ENCODE results near the gene VGLL1.

VGLL1 gene

GRCh38 chrX:136531951-136532350, at the start of gene VGLL1:
Gene VGLL1, plus strand, starts transcription at chrX:136532215. Its CDS starts 3,806 bp downstream, at chrX:136536021.
- no peak for FAIRE-seq

- FAIRE-seq = no peak
Observed at GRCh38 chrX:136487647-136488046, 44.4 kb upstream of the VGLL1 start, which contains the start of gene BRS3. Gene BRS3, plus strand, starts transcription at chrX:136487947. Its CDS starts 168 bp downstream, at chrX:136488115.

- FAIRE-seq = no peak
Observed at GRCh38 chrX:136488706-136489105, 43.3 kb upstream of the VGLL1 start.

GRCh38 chrX:136491832-136492231, 40.2 kb upstream of the VGLL1 start:
- no peak for FAIRE-seq

- FAIRE-seq = no peak
Observed at GRCh38 chrX:136493011-136493410, 39.0 kb upstream of the VGLL1 start.

GRCh38 chrX:136495043-136495442, 37.0 kb upstream of the VGLL1 start:
- FAIRE-seq = no peak

GRCh38 chrX:136496186-136496763, 35.7 kb upstream of the VGLL1 start:
- no peak for FAIRE-seq

GRCh38 chrX:136496764-136497555, 35.1 kb upstream of the VGLL1 start:
- peak; percentile 80 for FAIRE-seq

GRCh38 chrX:136497556-136498052, 34.4 kb upstream of the VGLL1 start, which contains the start of gene HTATSF1:
Gene HTATSF1, plus strand, starts transcription at chrX:136497592. Its CDS starts 93 bp downstream, at chrX:136497685.
- no peak for FAIRE-seq

GRCh38 chrX:136519069-136519468, 12.9 kb upstream of the VGLL1 start:
- no peak for FAIRE-seq

GRCh38 chrX:136523770-136524169, 8.2 kb upstream of the VGLL1 start:
- FAIRE-seq = no peak

GRCh38 chrX:136525738-136526606, 6.0 kb upstream of the VGLL1 start:
- FAIRE-seq = no peak

- FAIRE-seq = no peak
Observed at GRCh38 chrX:136528645-136529315, 3.2 kb upstream of the VGLL1 start.

- FAIRE-seq = no peak
Observed at GRCh38 chrX:136529795-136530194, 2.2 kb upstream of the VGLL1 start.

- no peak for FAIRE-seq
Observed at GRCh38 chrX:136534131-136534530, 2.1 kb downstream of the VGLL1 start.

GRCh38 chrX:136538811-136539210, 6.8 kb downstream of the VGLL1 start:
- FAIRE-seq = no peak

- no peak for FAIRE-seq
Observed at GRCh38 chrX:136540226-136540625, 8.2 kb downstream of the VGLL1 start.

GRCh38 chrX:136541294-136541693, 9.3 kb downstream of the VGLL1 start:
- FAIRE-seq = no peak

GRCh38 chrX:136542281-136542680, 10.3 kb downstream of the VGLL1 start:
- FAIRE-seq = no peak

- FAIRE-seq = no peak
Observed at GRCh38 chrX:136546371-136546781, 14.4 kb downstream of the VGLL1 start.

- no peak for FAIRE-seq
Observed at GRCh38 chrX:136549226-136549625, 17.2 kb downstream of the VGLL1 start.

GRCh38 chrX:136551410-136551809, 19.4 kb downstream of the VGLL1 start:
- no peak for FAIRE-seq

GRCh38 chrX:136555694-136556093, 23.7 kb downstream of the VGLL1 start:
- no peak for FAIRE-seq

Measured in G401.6 (cell line).